ENCODE data around the gene SEC23B. TPM values are rescaled to one million over a fixed set of nuclear protein-coding genes. Genes with fewer than 3 reads are reported as not detected.

The SEC23B gene
- total RNA-seq, 2 experiments from 2014 or later = 88.5 to 89.3 TPM

DNA sequence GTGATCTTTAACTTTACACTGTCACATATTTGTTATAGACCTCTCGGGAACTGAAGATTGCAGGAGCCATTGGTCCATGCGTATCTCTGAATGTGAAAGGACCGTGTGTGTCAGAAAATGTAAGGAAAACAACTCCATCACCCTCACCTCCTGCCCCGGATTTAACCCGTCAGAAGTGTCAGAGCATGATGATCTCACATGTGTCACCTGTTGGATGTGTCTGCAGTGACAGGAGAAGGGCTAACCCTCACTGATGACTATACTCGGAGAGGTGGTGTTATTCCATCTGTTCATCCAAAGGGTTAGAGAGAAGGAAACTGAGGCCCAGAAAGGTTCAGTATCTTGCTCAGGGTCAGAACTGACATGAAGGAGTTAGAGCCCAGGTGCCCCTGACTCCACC lies 24.9 kb downstream of the SEC23B start:
- intact Hi-C loops (cut with micrococcal nuclease) = no loop called here
- no peak overlapping the region for H3K4me3 Mint-ChIP-seq
- ChIA-PET POLR2A (no interaction called here), CTCF (no interaction called here)
- ATAC-seq = no peak
- H3K27me3 Mint-ChIP-seq = no peaks in the 10 kb centered on the region
- H3K4me1 Mint-ChIP-seq (ENCODE audit: low read depth) = no peaks in the 10 kb centered on the region
- H3K9me3 Mint-ChIP-seq = no peaks in the 10 kb centered on the region
- H3K27ac Mint-ChIP-seq = no peak overlapping the region
- peaks cover 65% of the 10 kb centered on the region for H3K36me3 Mint-ChIP-seq (ENCODE audit: low read depth)
- TF ChIP-seq, protein P1, sequence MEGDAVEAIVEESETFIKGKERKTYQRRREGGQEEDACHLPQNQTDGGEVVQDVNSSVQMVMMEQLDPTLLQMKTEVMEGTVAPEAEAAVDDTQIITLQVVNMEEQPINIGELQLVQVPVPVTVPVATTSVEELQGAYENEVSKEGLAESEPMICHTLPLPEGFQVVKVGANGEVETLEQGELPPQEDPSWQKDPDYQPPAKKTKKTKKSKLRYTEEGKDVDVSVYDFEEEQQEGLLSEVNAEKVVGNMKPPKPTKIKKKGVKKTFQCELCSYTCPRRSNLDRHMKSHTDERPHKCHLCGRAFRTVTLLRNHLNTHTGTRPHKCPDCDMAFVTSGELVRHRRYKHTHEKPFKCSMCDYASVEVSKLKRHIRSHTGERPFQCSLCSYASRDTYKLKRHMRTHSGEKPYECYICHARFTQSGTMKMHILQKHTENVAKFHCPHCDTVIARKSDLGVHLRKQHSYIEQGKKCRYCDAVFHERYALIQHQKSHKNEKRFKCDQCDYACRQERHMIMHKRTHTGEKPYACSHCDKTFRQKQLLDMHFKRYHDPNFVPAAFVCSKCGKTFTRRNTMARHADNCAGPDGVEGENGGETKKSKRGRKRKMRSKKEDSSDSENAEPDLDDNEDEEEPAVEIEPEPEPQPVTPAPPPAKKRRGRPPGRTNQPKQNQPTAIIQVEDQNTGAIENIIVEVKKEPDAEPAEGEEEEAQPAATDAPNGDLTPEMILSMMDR (IDR thresholded peaks at IDR 0.05) = no peak
- DNase-seq = no peak

DNA sequence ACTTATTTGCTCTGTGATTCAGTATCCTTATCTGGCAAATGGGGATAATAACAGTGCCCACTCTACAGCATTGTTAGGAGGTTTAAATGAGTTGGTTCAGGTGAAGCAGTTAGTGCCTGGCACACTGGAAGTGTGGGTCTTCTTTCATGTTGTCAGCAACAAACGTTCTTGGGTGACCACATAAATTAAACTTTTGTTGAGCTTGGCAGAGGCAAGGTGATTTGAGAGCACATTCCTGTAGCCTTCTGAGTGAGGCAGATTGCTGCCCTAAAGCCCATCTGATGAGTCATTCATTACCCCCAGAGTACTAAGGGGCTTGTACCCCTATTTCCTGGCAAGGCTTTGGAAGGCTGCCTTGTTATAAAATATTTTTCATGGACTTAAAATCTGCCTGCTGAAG lies 25.8 kb downstream of the SEC23B start:
- POLR2A ChIA-PET = no interaction called here
- CTCF ChIA-PET = no interaction called here
- no peaks in the 10 kb centered on the region for H3K27me3 Mint-ChIP-seq
- ATAC-seq = no peak
- no peak overlapping the region for H3K27ac Mint-ChIP-seq
- intact Hi-C loops (cut with micrococcal nuclease) = no loop called here
- DNase-seq = no peak
- TF ChIP-seq, protein P1 (IDR thresholded peaks at IDR 0.05) = no peak
- no peaks in the 10 kb centered on the region for H3K9me3 Mint-ChIP-seq
- no peaks in the 10 kb centered on the region for H3K4me1 Mint-ChIP-seq (ENCODE audit: low read depth)
- H3K4me3 Mint-ChIP-seq = no peak overlapping the region
- H3K36me3 Mint-ChIP-seq (ENCODE audit: low read depth) = peaks cover 64% of the 10 kb centered on the region

DNA sequence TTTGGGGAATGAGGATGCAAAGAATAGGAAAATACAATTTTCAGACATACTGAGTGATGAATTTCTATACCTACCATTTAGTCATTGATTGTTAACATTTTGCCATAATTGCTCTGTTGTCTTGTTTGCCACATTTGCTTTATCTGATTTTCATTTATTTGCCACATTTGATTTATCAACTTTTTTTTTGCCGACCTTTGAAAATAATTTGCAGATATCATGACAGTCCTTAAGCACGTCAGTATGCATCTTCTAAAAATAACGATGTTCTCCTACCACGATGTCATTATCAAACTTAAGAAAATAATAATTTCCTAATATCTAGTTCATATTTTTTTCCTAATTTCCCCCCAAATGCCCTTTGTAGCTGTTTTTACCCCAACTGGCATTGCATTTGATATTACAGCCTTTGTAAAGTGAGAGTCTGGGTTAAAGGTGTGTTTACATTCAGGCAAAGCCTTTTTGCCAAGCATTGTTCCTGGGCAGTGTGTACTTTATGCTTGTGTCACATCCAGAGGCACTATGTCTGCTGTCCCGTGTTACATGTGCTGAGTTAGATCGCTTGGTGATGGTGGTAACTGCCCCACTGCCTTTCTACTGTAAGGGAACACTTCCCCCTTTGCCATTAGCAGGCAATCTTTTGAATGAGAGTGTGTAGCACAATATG lies 26.4 kb downstream of the SEC23B start:
- CTCF ChIA-PET = no interaction called here
- POLR2A ChIA-PET = no interaction called here

DNA sequence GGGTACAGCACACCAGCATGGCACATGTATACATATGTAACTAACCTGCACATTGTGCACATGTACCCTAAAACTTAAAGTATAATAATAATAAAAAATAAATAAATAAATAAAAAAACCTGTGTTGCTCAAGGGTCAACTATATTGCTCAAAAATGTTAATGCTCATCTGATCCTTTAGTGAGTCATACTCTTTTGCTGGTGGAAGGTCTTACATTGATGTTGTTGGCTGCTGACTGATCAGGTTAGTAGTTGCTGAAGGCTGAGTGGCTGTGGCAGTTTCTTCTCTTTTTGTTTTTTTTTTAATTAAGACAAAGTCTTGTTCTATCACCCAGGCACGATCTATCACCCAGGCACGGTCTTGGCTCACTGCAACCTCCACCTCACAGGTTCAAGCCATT lies 29.9 kb downstream of the SEC23B start:
- ChIA-PET CTCF (no interaction called here), POLR2A (no interaction called here)
- intact Hi-C loops (cut with micrococcal nuclease) = no loop called here
- Mint-ChIP-seq H3K27me3 (no peaks in the 10 kb centered on the region), H3K36me3 (ENCODE audit: low read depth) (peaks cover 53% of the 10 kb centered on the region), H3K9me3 (no peaks in the 10 kb centered on the region), H3K4me3 (no peak overlapping the region), H3K4me1 (ENCODE audit: low read depth) (no peaks in the 10 kb centered on the region), H3K27ac (no peak overlapping the region)
- ATAC-seq (no peak), DNase-seq (no peak)
- TF ChIP-seq, protein P1 (IDR thresholded peaks at IDR 0.05) = no peak

More for the DNA sequence above, 26.4 kb downstream of the SEC23B start:
- no peaks in the 10 kb centered on the region for H3K4me1 Mint-ChIP-seq (ENCODE audit: low read depth)
- peaks cover 58% of the 10 kb centered on the region for H3K36me3 Mint-ChIP-seq (ENCODE audit: low read depth)
- DNase-seq (no peak), ATAC-seq (no peak)
- TF ChIP-seq, protein P1 (IDR thresholded peaks at IDR 0.05) = no peak
- H3K27ac Mint-ChIP-seq = no peak overlapping the region
- intact Hi-C loops (cut with micrococcal nuclease) = no loop called here
- no peaks in the 10 kb centered on the region for H3K27me3 Mint-ChIP-seq
- H3K9me3 Mint-ChIP-seq = no peaks in the 10 kb centered on the region
- no peak overlapping the region for H3K4me3 Mint-ChIP-seq

DNA sequence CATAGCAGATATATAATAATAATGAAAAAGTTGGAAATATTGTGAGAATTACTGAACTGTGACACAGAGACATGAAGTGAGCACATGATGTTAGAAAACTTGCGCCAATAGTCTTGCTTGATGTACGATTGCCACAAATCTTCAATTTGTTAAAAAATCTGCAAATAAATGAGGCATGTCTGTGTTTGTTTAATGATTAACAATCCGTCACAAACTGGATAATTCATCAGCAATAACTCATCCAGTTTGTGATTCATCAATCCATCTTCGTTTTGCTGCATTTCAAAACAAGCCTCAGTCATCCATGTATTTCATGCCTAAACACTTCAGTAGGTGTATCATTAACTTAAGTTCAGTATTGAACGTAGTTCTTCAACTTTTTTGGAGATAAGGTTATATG lies 34.0 kb downstream of the SEC23B start:
- no peaks in the 10 kb centered on the region for H3K9me3 Mint-ChIP-seq
- H3K27me3 Mint-ChIP-seq = no peaks in the 10 kb centered on the region
- ChIA-PET CTCF (no interaction called here), POLR2A (no interaction called here)
- intact Hi-C loops (cut with micrococcal nuclease) = no loop called here
- DNase-seq (no peak), ATAC-seq (no peak)
- TF ChIP-seq, protein P1 (IDR thresholded peaks at IDR 0.05) = no peak
- H3K36me3 Mint-ChIP-seq (ENCODE audit: low read depth) = peaks cover 47% of the 10 kb centered on the region
- no peaks in the 10 kb centered on the region for H3K4me1 Mint-ChIP-seq (ENCODE audit: low read depth)
- H3K27ac Mint-ChIP-seq = no peak overlapping the region
- no peak overlapping the region for H3K4me3 Mint-ChIP-seq
